HG03103 (cell line): ENCODE data around the gene APOBEC3B.
"Not testable (repeated sequence)": the region's sequence is repeated elsewhere in the genome, so short reads cannot be mapped to it uniquely, and the experiment has no call there.

Experiments
- ATAC-seq: cut with Tn5 transposase; IDR thresholded peaks from one replicate; pipeline ENCODE4 v1.9.1; 2021; ENCODE audit warnings: low read depth; ENCODE audit not compliant: unreplicated experiment

APOBEC3B gene

DNA sequence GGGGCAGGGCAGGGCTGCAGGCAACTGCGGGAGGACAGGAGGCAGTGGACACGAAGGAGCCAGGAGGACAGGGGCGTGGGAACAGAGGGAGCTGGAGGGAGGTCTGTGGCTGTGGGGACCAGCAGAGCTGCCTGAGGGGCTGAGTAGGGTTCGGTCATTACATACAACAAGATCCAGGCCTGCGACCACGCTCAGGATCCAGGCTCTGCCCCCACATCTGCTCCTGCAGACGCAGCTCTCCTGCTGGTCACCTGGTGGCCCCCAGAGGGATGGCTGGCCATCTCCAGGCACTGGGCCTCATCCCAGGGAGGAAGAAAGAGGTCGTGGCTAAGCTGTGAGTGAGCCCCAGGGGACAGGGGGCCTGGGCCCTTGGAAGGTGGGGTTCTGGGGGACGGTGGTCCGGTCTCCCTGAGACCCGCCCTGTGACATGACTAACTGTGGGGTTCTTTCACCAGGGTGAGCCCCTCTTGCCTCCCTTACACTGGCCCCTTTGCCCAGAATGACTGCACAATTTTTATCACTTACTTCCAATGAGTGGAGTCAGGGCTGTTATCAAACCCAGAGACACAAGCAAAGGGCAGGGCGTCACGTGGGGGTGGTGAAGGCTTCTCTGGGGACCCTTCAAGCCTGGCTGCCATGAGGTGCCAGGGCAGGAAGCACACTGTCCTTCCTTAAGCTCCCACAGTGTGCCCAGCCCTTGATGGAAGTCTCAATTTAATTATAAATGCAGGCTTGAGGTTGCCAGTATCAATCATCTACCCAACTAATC is 31.4 kb upstream of the APOBEC3B start:
- no peak for ATAC-seq

DNA sequence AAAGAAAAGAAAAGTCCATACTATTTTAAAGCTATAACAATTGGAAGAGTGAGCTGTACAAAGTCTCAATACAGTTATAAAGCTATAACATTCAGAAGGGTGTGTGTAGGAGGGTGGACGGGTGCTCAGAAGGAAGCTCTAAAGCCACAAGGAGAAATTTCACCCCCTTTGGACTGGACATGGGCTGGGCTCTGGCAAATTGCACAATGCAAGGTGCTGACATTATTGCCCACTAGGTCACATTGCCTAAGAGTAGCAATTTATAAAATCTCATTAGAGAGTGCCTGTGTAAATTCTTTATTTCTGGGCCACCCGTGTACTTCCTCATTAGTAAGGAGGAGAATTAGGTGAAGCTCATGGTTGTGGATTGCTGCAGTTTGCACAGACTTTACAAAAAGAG is 30.4 kb upstream of the APOBEC3B start:
- no peak for ATAC-seq

DNA sequence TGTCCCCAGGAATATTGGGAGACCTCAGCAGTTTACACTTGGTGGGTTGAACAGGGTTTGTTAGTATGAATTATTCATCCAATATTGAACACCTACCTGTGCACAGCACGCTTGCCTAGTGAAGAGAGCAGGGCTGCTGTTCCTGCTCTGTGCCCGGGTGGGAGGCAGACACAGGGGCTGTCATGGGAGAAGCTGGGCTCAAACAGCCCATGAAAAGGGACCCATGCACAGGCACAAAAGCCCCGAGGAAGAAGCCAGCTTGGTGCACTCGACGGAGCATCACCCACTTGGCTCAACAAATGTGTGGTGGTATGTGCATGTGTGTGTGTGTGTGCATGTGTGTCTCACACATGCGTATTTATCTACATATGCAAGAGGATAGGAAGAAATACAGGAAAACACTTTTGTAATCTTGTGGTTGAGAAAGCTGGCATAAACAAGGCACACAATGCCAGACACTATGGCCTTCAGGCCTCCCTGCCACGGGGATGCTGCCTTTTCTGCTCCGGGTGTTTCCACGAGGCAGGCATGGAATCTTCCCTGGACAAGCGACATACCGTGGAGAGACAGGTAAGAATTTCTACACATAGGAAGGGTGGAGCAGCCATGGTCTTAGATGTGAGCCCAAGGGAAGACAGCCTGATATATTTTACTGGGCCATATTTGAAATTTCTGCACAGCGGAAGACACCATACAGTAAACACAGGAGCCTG is 29.7 kb upstream of the APOBEC3B start:
- ATAC-seq: no peak

DNA sequence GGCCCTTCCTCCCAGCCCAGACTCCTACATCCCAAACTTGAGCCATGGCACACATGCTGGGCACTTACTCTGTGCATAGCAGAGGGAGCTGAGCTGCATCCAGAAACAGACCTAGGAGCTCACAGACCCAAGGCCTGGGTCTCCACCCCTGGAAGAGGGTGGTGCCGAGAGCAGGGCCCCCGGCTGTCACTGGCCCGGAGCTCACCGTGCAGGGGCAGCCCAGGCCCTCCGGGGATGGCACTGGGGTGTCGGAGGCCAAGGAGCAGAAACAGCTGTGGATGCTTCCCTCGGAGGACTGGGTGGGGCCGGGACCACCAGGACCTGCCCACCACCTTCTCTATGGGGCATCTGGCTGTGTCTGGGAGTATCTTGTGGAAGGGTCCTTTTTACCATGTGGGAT is 29.1 kb upstream of the APOBEC3B start:
- ATAC-seq: no peak

DNA sequence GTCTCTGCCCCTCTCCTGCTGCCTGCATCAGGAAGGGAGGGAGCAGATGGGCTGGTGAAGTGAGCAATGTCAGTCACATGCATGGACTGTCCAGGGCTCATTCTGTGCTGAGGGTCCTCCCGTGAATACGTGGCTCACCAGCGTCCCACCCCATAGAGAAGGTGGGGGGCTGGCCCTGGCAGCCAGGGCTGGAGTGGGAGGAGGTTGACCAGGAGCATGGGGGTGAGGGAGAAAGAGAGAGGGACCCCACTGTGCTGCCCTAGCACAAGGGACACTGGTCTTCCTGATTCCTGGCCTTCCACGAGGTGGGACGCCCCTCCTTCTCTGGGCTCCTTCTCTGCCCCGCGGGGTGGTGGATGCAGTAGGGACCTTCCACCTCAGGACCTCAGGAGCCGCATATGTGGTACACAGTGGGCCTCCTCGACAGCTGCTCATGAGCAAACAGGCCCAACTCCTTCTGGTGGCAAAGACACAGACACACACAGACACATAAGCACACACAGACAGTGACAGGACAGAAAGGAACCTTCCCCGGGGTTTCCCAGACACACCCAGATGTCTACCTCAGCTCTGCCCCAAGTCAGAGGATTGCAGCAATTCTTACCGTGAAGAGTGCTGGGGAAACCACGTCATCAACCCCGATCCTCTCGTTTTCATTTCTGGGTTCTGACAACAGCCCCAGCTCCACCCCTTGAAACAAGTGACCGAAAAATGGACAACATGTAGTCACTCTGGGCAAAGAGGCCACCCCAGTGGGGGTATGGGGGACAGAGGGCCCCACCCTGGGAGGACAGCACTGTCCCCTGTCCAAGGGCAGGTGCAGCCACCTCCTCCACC is 28.4 kb upstream of the APOBEC3B start:
- ATAC-seq: peak; percentile 79

DNA sequence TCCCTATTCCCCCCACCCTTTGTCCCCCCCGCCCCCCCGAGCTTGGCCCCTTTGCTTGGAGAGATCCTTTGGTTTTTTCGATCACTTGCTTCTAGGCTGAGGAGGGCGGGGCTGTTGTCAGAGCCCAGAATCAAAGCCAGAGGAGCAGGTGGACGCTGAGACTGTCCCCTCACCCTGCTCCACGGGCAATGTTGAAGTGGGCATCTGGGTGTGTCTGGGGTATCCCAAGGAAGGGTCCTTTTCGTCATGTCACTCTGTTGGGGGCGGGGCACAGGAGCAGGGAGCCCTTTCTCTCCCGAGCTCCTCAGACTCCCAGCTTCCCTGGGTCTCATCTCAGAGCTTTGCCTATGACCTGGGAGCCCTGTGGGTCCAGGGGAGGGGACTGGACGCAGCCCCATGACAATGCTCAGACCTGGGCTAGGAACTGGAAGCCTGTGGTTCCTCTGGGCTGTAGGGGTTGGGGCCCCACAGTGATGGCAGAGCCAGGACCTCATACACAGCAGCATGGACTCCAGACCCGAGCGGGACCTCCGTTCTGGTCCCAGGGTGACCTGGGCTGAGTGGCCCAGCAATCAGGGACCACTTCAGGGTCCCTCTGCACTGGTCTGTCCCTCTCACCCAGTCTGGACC is 27.6 kb upstream of the APOBEC3B start:
- no peak for ATAC-seq

DNA sequence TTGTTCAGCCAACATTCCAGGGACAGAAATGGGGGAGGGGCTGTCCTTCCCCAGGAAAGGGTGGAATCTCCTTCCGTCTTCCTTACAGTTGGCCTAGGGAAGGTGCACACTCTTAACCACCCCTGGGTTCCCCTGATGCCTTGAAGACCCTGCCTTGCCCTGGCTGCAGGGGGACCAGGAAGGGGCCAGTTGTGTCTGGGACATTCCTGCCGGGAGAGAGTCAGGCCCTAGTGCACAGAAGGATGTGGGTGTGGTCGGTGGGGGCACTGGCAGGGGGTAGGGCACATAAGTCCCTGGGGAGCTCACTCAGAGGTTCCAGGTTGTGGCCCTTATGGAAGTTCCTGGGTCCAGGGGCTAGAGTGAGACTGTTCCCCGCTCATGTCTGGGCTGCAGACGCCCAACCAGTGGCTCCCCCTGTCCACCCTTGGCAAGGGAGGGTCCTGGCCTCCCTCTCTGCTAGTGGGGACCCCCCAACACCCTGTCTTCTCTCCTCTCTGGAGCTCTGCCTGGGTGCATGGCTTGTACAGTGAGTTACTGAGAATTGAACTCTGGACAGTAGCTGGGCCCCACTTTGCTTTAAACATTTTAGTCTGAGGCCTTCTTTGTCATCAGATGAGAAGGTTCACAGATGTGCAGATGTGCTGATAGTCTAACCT is 26.8 kb upstream of the APOBEC3B start:
- ATAC-seq: no peak

DNA sequence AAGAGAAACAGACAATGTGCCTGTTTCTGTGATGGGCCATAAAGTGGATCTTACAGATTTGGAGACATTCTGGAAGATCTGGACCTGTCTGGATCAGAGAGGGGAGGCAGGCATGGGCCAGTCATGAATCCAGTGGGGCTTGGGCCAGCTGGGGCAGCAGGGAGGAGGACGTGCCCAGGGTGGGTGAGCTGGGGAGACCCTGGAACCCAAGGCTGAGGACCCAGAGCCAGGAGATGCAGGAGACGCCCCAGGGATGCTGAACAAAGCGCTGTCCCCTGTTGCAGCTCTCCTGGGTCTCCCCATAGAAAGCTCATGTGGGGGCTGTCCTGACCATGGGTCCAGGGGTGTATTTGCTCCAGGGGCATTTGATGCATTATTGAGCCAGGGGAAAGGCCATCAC is 26.2 kb upstream of the APOBEC3B start:
- no peak for ATAC-seq

DNA sequence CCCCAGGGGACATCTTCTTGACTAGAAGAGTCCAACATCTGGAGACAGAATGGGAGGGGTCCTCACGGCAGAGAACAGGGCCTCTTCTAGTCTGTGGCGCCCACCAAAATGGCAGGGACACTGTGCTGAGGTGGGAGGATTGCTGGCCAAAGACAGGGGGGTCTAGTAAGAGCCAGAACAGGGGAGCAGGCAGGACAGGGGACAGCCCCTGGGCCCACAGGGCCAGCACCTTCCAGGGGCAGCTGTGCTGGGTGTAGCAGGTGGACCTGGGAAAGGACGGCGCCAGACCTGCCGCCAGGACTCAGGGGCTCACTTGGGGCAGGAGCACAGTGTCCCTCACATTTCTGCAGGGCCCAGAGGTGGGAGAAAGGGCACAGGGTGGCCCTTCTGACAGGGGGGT is 25.6 kb upstream of the APOBEC3B start:
- no peak for ATAC-seq

DNA sequence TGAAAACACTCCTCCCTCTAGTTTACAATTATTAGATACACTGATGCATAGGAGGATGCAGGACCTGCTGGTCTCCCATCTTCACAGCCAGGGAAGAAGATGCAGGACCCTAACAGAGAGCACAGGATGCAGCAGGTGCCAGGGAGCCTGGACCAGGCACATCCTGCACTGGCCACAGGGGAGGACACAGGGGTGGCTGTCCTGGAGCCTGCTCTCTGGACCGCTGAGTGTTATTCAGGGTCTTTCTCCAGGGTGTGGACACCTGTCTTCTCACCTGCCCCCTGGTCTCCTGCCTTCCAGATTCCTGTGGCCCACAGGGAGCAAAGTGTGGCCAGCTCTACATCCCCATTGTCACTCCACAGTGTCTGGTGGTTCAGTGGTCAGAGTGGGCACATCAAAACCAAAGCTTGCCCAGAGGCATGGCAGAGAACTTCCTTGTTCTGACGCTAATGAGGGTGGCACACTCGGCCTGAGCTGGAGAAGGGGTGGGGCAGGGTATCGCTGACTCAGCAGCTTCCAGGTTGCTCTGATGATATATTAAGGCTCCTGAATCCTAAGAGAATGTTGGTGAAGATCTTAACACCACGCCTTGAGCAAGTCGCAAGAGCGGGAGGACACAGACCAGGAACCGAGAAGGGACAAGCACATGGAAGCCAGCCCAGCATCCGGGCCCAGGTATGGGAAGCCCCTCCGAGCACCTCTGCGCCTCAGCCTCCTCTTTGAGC is 24.9 kb upstream of the APOBEC3B start, which contains the start of gene APOBEC3A:
Gene APOBEC3A (plus strand): TSS at position 564 of the 725 bp plus-strand sequence. CDS start 83 bp downstream, at position 647.
- no peak for ATAC-seq

DNA sequence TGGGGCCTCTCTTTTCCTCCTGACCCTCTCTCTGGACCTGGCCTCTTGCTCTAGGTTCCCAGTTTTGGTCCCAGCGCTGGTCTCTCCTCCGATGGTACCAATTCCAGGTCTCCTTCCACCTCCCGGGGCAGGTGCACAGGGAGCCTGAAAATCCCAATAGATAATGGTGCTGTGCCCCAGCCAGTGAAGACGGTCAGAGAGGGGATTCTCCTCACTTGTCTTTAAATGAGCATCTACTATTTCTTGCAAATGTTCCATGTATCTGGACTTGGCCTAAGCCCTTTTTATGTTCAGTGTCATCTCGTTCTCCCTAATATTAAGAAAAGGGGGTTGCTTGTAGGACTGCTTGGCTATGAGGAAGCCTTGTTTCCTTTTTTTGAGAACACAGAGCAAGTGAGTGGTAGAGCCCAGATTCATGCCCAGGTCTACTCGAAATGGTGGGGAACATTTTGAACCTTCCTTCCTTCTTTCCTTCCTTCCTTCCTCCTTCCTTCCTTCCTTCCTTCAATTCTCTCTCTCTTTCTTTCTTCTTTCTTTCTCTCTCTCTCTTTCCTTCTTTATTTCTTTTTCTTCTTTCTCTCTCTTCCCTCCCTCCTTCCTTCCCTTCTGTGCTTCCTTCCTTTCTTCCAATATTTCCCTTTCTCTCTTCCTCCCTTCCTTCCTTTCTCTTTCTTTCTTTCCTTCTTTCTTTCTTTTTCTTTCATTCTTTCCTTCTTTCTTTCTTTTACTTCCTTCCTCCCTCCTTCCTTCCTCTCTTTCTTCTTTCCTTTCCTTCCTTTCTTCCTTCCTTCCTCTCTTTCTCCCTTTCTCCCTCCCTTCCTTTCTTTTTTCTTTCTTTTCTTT is 24.1 kb upstream of the APOBEC3B start:
- no peak for ATAC-seq

DNA sequence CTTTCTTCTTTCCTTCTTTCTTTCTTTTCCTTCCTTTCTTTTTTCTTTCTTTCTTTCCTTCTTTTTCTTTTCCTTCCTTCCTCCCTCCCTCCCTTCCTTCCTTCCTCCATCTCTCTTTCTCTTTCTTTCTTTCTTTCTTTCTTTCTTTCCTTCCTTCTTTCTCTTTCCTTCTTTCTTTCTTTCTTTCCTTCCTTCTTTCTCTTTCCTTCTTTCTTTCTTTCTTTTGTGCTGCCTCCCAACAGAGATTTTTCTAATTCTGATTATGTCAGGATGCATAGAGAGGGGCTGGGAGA is 23.6 kb upstream of the APOBEC3B start:
- ATAC-seq: not testable (repeated sequence)

DNA sequence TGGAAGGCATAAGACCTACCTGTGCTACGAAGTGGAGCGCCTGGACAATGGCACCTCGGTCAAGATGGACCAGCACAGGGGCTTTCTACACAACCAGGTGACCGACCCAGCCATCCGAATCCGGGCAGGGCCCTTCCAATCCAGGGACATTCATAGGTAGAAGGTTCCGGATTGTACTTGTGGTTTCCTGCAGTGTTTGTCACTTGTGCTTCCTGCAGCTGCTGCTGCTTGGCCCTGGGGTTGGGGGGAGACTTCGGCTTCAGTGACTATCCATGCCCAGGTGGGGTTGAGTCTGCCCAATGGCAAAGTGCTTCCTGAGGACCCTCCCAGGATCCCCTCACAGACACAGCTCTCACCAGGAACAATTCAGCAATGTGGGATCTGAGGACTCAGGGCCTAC is 22.6 kb upstream of the APOBEC3B start:
- ATAC-seq: no peak

DNA sequence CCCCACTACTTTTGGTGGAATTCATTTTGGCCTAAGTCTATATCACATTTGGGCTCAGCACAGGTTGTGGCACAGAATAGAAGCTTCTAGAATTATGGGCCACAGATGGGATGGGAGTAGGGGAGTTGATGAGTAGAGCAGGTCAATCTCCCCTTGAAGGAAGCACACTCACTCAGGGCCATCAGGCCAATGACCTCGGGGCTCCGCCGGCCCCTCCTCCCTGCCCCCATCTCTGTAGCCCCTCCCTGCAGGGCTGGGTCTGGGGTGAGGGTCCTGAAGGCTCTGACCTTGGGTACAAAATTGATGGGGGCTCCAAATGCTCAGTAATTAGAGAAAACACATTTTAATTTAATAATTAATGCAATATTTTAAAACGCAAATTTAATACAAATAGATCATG is 21.5 kb upstream of the APOBEC3B start:
- not testable (repeated sequence) for ATAC-seq

DNA sequence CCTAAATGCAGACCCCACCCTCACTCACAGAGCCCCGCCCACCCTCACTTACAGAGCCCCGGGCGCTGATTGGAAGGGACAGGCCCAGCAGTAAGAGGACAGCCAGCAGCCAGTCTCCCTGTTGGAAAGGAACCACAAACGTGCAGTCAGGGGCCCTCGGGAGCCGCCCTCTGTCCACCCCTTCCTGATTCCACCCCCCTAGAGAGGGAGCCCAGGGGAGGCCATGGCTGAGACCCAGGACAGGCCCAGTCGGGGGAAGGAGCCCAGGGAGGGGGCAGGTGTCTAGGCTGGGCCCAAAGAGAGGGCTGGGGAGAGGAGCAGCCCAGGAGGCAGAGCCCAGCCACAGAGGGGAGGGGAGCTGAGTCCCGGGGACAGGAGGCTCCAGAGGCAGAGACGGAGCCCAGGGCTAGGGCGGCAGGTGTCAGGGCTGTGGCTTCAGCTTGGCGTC is 18.8 kb upstream of the APOBEC3B start:
- ATAC-seq: not testable (repeated sequence)

DNA sequence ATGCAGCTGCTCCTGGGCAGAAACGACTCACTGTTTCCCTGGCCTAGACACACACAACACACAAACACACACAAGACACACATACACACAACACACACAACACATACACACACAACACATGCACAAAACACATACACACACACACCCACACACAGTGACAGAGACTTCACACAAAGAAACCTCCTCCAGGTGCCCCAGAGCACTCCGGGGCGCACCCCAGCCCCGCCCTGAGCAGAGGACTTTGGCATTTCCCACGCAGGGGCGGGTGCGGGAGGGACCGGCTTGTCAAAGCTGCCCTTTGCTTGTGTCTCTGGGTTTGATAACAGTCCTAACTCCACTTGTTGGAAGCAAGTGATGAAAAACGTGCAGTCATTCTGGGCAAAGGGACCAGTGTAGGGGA is 18.3 kb upstream of the APOBEC3B start:
- no peak for ATAC-seq

DNA sequence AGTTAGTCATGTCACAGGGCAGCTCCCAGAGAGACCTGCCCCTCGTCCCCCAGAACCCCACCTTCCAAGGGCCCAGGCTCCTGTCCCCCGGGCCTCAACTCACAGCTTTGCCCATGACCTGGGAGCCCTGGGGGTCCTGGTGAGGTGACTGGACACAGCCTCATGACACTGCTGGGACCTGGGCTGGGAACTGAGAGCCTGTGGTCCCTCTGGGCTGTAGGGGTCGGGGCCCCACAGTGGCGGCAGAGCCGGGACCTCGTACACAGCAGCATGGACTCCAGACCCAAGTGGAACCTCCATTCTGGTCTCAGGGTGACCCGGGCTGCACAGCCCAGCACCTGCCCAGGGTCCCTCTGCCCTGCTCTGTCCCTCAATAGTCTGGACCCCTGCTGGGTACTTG is 17.8 kb upstream of the APOBEC3B start:
- ATAC-seq: no peak

DNA sequence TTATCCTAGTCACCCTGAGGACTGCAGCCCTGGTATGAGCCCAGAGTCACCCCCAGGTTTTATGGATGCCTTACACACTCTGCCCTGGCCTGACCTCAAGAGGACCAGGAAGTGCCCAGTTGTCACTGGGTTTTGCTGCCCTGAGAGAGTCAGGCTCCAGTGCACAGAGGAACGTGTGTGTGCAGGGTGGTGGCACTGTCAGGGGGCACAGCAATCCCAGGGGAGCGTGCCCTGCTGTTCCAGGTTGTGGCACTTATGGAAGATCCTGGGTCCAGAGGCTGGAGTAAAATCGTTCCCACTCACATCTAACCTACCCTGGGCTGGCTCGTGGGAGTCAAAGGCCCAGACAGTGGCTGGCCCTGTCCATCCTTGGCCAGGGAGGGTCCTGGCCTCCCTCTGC is 17.2 kb upstream of the APOBEC3B start:
- no peak for ATAC-seq
